ENCODE measurements around the gene WNT3. TPM values are rescaled to one million over a fixed set of nuclear protein-coding genes. Genes with fewer than 3 reads are reported as not detected.

Gene WNT3
- total and polyA plus RNA-seq, 11 donors: 0.32 to 2.2 (median 1.2) TPM

DNA sequence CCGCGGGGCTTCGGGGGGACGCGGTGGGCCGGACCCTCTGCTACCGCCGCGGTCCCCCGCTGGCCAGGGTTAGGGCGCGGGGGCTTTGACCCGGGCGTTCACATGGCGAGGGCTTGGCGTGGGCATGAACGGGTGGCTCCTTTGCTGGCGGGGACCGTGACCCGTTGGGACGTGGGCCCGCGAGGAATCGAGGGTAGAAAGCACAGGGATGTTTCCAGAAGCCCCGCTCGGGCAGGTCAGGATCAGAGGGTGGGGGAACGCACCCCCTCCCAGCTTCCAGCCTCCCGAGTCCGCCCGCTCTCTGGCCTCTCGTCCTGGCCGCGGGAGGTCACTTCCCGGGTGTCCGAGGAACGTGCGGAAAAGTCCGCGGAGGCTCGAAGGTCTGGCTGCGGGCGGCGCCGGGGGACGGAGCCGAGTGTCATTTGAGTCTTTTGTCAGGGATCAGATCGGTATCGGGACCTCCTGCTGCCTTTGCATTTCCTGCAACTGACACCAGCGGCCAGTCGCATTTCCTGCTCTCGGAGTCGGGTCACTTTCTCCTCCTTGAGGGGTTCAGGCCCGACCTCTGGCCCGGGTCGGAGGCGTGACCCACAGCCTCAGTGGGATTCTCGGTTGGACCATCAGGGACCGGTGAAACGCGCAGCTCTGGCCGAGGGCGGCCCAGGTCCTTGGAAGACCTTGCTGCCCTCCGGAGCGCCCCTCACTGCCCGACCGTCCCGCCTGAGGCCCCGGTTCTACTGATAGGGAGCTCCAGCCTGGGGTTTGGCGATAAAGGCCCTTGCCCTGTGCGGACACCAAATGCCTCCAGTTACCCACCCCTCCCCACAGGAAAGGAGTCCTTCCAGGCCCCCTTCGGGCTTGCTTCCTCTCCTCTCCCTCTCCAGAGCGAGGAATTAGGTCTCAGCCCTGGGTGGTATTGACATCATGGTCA lies 702 bp upstream of the WNT3 start:
- Histone ChIP-seq H3K4me3 (peak overlapping the region; percentile 8 to 53 (median 38)), H3K27me3 (peaks cover 48 to 89% (median 70%) of the 10 kb centered on the region in 9 donors), H3K27ac (no peak overlapping the region), H3K36me3 (no peaks in the 10 kb centered on the region), H3K9me3 (no peaks in the 10 kb centered on the region), H3K4me1 (peaks cover 0 to 35% (median 19%) of the 10 kb centered on the region in 12 donors)
- DNase-seq (no peak), ATAC-seq (no peak)
- 1 to 4% (median 2%) methylated on average over 25 to 72 of the region's 72 CpGs for WGBS, 4 donors
- TF ChIP-seq CTCF (IDR thresholded peaks at IDR 0.05) (no peak), POLR2A (IDR thresholded peaks at IDR 0.05) (no peak)
- intact Hi-C loops (cut with DNase I): loop anchor here in 2 of 10 donors (10.0 kb wide), 2 partner anchors 54 to 56 kb away; no protein-coding TSS in a partner anchor

DNA sequence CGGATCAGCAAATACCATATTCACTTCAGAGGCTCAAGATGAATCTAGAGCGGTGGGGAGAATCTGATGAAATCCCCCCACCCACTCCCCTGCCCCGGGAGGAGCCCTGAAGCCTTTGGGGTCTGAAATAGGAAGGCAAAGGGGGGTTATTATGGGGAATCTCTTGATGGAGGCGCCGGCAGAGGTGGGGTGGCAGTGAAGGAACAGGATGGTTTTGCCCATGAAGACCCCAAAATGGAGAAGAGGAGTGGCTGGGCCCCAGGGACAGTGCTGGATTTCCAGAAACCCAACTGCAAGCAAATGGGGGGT lies 637 bp downstream of the WNT3 start:
- ATAC-seq: no peak
- Histone ChIP-seq H3K4me3 (no peak overlapping the region), H3K27me3 (peaks cover 48 to 98% (median 70%) of the 10 kb centered on the region in 9 donors), H3K9me3 (no peaks in the 10 kb centered on the region), H3K4me1 (peaks cover 0 to 35% (median 19%) of the 10 kb centered on the region in 12 donors), H3K27ac (no peak overlapping the region), H3K36me3 (no peaks in the 10 kb centered on the region)
- TF ChIP-seq POLR2A (IDR thresholded peaks at IDR 0.05) (no peak), CTCF (IDR thresholded peaks at IDR 0.05) (no peak)
- no peak for DNase-seq
- intact Hi-C loops (cut with DNase I): loop anchor here in 2 of 10 donors (10.0 kb wide), 2 partner anchors 53 to 57 kb away; no protein-coding TSS in a partner anchor
- WGBS, 4 donors: 8 to 14% (median 11%) methylated on average over 5 of the region's 5 CpGs

DNA sequence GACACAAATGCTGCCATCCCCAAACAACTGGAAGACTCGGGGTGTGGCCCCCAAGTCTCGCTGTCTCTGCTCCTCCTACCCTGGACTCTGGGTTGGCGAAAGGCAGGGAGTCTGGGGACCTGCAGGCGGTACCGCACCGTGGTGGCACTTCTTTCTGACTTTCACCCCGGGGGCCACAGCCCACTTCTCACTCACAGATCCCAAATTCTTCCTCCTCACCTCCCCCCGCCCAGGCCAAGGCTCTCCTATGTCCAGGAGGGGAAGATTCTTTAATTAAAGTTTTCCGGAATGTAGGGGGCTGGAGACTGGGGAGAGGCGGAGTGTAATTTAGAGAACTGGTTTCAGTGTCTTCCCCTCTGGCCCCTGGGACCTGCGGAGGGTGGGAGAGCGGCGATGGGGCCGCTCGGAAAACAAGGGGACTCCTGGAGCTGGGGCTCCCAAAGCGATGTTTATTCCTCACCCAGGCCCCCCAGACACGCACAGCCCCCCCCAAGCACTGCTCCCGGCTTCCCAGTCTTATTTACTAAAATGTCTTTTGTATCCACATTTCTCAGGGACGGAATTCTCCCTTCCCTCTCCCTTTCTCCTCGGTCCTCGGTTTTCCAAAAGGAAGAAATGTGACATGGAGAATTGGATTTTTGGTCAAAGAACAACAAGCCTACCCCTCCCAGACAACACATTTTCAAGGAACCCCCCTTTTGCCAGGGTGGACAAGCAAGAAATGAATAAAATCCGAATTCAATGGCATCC lies 1.2 kb downstream of the WNT3 start:
- no peaks in the 10 kb centered on the region for H3K36me3 ChIP-seq
- ATAC-seq (no peak), DNase-seq (no peak)
- 11 to 15% (median 13%) methylated on average over 21 to 22 of the region's 22 CpGs for WGBS, 4 donors
- no peak for TF ChIP-seq POLR2A (IDR thresholded peaks at IDR 0.05)
- H3K4me3 ChIP-seq: no peak overlapping the region
- intact Hi-C loops (cut with DNase I): loop anchor here in 2 of 10 donors (10.0 kb wide), 2 partner anchors 53 to 57 kb away; no protein-coding TSS in a partner anchor
- no peaks in the 10 kb centered on the region for H3K9me3 ChIP-seq
- H3K27ac ChIP-seq: no peak overlapping the region
- peaks cover 44 to 99% (median 66%) of the 10 kb centered on the region in 9 donors for H3K27me3 ChIP-seq
- peaks cover 0 to 35% (median 19%) of the 10 kb centered on the region in 12 donors for H3K4me1 ChIP-seq

- 77 to 85% (median 80%) methylated on average over 12 of the region's 12 CpGs for WGBS, 4 donors
- TF ChIP-seq CTCF (IDR thresholded peaks at IDR 0.05): no peak
- no peak for TF ChIP-seq POLR2A (IDR thresholded peaks at IDR 0.05)
- intact Hi-C loops (cut with DNase I): loop anchor here in 2 of 10 donors (10.0 kb wide), 2 partner anchors 51 to 59 kb away; no protein-coding TSS in a partner anchor
- ATAC-seq (no peak), DNase-seq (no peak)
- Histone ChIP-seq H3K27me3 (peaks cover 38 to 96% (median 54%) of the 10 kb centered on the region in 9 donors), H3K27ac (no peak overlapping the region), H3K36me3 (no peaks in the 10 kb centered on the region), H3K4me3 (no peak overlapping the region), H3K4me1 (peaks cover 0 to 29% (median 18%) of the 10 kb centered on the region in 12 donors), H3K9me3 (no peaks in the 10 kb centered on the region)
Measured at GRCh38 chr17:46815474-46816353, 2.8 kb downstream of the WNT3 start.

Data from heart left ventricle (tissue), 16 donors.